ENCODE data around the gene ADGRE3. TPM values are rescaled to one million over a fixed set of nuclear protein-coding genes. Genes with fewer than 3 reads are reported as not detected.

Gene ADGRE3
- total and polyA plus RNA-seq, 2 donors (not counting 1 experiment from before 2014, with no cell fraction given): 0.17 to 0.46 TPM

DNA sequence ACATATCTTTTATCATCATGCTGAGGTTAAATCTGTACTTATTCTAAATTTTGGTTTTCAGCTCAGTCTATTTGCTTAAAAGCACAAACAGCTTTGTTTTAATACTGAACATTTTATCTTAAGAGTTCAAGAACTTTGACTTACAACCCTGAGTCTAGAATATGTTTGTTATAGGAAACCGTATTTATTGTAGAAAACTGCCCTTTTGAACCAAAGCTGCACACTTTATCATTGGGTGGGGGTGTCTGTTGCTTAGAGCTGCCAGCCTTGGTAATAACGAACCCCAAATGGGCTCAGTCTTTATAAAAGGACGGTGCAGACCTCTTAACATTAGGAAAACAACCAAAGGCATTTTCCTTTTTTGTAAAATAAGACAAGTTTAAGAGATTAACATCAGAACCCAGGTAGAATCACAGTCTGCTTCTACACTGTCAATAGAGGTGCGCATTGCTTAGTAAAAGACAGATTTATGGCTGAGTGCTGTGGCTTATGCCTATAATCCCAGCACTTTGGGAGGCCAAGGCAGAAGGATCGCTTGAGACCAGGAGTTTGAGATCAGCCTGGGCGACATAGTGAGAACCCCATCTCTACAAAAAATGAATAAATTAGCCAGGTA, 14.7 kb downstream of the ADGRE3 start:
- ChIA-PET CTCF (interaction anchor here (0.7 to 0.9 kb wide), 2 partner anchors 20 to 31 kb away, joined by 4 read pairs; no protein-coding TSS in a partner anchor), POLR2A (interaction anchor here (0.7 kb wide), 1 partner anchor 14 kb away, joined by 8 read pairs; no protein-coding TSS in a partner anchor)
- no peak overlapping the region for H3K27ac ChIP-seq (ENCODE audit: low read length in 2 of 2)

DNA sequence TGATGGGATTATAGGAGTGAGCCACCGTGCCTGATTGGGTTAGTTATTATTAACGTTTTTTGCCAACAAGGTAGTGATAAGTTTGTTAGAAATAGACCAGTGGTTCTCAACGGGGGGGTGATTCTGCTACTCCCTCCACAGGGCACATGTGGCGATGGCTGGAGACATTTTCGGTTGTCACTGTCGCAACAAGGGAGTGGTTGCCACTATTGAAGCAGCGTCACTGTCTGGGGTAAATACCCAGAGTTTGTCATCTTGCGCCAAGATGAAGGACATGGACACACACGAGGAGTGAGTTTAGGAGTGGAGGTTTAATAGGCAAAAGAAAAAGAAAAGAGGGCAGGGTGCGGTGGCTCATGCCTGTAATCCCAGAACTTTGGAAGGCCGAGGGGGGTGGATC, 18.9 kb downstream of the ADGRE3 start:
- Histone ChIP-seq H3K4me3 (ENCODE audit: control extremely low read depth in 1 of 5, extremely low read depth in 1 of 5, insufficient read depth in 1 of 5, low read depth in 2 of 5, low read length in 4 of 5) (no peak overlapping the region), H3K4me2 (replicated peaks; ENCODE audit: low read depth, low read length, poor library complexity, severe bottlenecking) (no peak overlapping the region), H4K20me1 (ENCODE audit: control insufficient read depth, insufficient read depth, low read length, poor library complexity, severe bottlenecking) (no peaks in the 10 kb centered on the region), H3K9ac (ENCODE audit: low read length) (no peak overlapping the region), H3K4me1 (ENCODE audit: control insufficient read depth in 2 of 2, insufficient read depth in 2 of 2, low read length in 2 of 2) (no peaks in the 10 kb centered on the region), H2AFZ (ENCODE audit: insufficient read depth, low read depth, low read length, poor library complexity, severe bottlenecking) (no peak overlapping the region), H3K9me3 (ENCODE audit: control extremely low read depth in 1 of 3, control insufficient read depth in 2 of 3, insufficient read depth in 1 of 3, low read length in 2 of 3) (no peaks in the 10 kb centered on the region), H3K79me2 (ENCODE audit: control insufficient read depth, insufficient read depth, low read length) (no peaks in the 10 kb centered on the region), H3K27ac (ENCODE audit: low read length in 2 of 2) (no peak overlapping the region), H3K27me3 (replicated peaks in 1 of 4; ENCODE audit: control extremely low read depth in 1 of 4, control insufficient read depth in 3 of 4, insufficient read depth in 4 of 4, low read length in 3 of 4) (no peaks in the 10 kb centered on the region), H3K36me3 (replicated peaks in 1 of 2; ENCODE audit: control extremely low read depth in 1 of 2, control insufficient read depth in 1 of 2, extremely low read depth in 1 of 2, insufficient read depth in 2 of 2, low read length in 1 of 2) (no peaks in the 10 kb centered on the region)
- intact Hi-C loops (cut with micrococcal nuclease): no loop called here
- H3K27me3 Mint-ChIP-seq: peaks cover 4% of the 10 kb centered on the region
- no peaks in the 10 kb centered on the region for H3K9me3 Mint-ChIP-seq (ENCODE audit: insufficient read depth)
- H3K4me3 Mint-ChIP-seq: no peak overlapping the region
- no peak for TF ChIP-seq EZH2 (IDR thresholded peaks at IDR 0.05; ENCODE audit: borderline replicate concordance, insufficient read depth, low read depth, low read length, poor library complexity, severe bottlenecking)
- TF ChIP-seq, protein P1, sequence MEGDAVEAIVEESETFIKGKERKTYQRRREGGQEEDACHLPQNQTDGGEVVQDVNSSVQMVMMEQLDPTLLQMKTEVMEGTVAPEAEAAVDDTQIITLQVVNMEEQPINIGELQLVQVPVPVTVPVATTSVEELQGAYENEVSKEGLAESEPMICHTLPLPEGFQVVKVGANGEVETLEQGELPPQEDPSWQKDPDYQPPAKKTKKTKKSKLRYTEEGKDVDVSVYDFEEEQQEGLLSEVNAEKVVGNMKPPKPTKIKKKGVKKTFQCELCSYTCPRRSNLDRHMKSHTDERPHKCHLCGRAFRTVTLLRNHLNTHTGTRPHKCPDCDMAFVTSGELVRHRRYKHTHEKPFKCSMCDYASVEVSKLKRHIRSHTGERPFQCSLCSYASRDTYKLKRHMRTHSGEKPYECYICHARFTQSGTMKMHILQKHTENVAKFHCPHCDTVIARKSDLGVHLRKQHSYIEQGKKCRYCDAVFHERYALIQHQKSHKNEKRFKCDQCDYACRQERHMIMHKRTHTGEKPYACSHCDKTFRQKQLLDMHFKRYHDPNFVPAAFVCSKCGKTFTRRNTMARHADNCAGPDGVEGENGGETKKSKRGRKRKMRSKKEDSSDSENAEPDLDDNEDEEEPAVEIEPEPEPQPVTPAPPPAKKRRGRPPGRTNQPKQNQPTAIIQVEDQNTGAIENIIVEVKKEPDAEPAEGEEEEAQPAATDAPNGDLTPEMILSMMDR (IDR thresholded peaks at IDR 0.05): no peak
- 78% methylated on average over 8 of the region's 11 CpGs for WGBS (ENCODE audit: insufficient coverage)
- H3K4me1 Mint-ChIP-seq: peaks cover 2% of the 10 kb centered on the region
- ChIA-PET CTCF (no interaction called here), POLR2A (no interaction called here)
- no peak overlapping the region for H3K27ac Mint-ChIP-seq
- DNase-seq (no peak), ATAC-seq (ENCODE audit: low read depth) (no peak)

More for the DNA sequence above, 14.7 kb downstream of the ADGRE3 start:
- Histone ChIP-seq H3K9ac (ENCODE audit: low read length) (no peak overlapping the region), H3K36me3 (replicated peaks in 1 of 2; ENCODE audit: control extremely low read depth in 1 of 2, control insufficient read depth in 1 of 2, extremely low read depth in 1 of 2, insufficient read depth in 2 of 2, low read length in 1 of 2) (no peaks in the 10 kb centered on the region), H4K20me1 (ENCODE audit: control insufficient read depth, insufficient read depth, low read length, poor library complexity, severe bottlenecking) (no peaks in the 10 kb centered on the region), H3K27me3 (replicated peaks in 1 of 4; ENCODE audit: control extremely low read depth in 1 of 4, control insufficient read depth in 3 of 4, insufficient read depth in 4 of 4, low read length in 3 of 4) (no peaks in the 10 kb centered on the region), H3K4me2 (replicated peaks; ENCODE audit: low read depth, low read length, poor library complexity, severe bottlenecking) (no peak overlapping the region), H3K4me3 (ENCODE audit: control extremely low read depth in 1 of 5, extremely low read depth in 1 of 5, insufficient read depth in 1 of 5, low read depth in 2 of 5, low read length in 4 of 5) (no peak overlapping the region), H3K9me3 (ENCODE audit: control extremely low read depth in 1 of 3, control insufficient read depth in 2 of 3, insufficient read depth in 1 of 3, low read length in 2 of 3) (no peaks in the 10 kb centered on the region), H3K79me2 (ENCODE audit: control insufficient read depth, insufficient read depth, low read length) (no peaks in the 10 kb centered on the region), H3K4me1 (ENCODE audit: control insufficient read depth in 2 of 2, insufficient read depth in 2 of 2, low read length in 2 of 2) (peaks cover 8% of the 10 kb centered on the region in 2 donors), H2AFZ (ENCODE audit: insufficient read depth, low read depth, low read length, poor library complexity, severe bottlenecking) (no peak overlapping the region)
- WGBS (ENCODE audit: insufficient coverage): 90% methylated on average over 2 of the region's 6 CpGs
- Mint-ChIP-seq H3K4me1 (peaks cover 13% of the 10 kb centered on the region), H3K4me3 (no peak overlapping the region), H3K27ac (no peak overlapping the region), H3K27me3 (no peaks in the 10 kb centered on the region), H3K9me3 (ENCODE audit: insufficient read depth) (no peaks in the 10 kb centered on the region)
- TF ChIP-seq EZH2 (IDR thresholded peaks at IDR 0.05; ENCODE audit: borderline replicate concordance, insufficient read depth, low read depth, low read length, poor library complexity, severe bottlenecking): no peak
- TF ChIP-seq, protein P1 (IDR thresholded peaks at IDR 0.05): no peak
- intact Hi-C loops (cut with micrococcal nuclease): no loop called here
- no peak for DNase-seq
- ATAC-seq (ENCODE audit: low read depth): no peak
